Gastrocnemius medialis (tissue), 4 donors: Measurements from ENCODE around the gene TRIM7. TPM values are rescaled to one million over a fixed set of nuclear protein-coding genes. Genes with fewer than 3 reads are reported as not detected.

Experiments used
- ATAC-seq, 2 donors: fragments of 150-250 bp; one replicate each; pipeline ENCODE4 v1.9.1; 2016
- DNase-seq, 2 donors: peaks; one replicate each; pipeline ENCODE4 v3.0.0-alpha.2; 2019
- H3K27ac ChIP-seq, 4 donors: fragments of 200-600 bp; sonication (generic); 1 replicate in 1 of 4; 2 replicates in 3 of 4; pipeline ENCODE4 v1.5.1; 2016 to 2018; ENCODE audit warnings: mild to moderate bottlenecking in 2 of 4, moderate library complexity in 1 of 4
- H3K27me3 ChIP-seq, 3 donors: fragments of 200-600 bp; sonication (generic) in 2 of 3; 1 replicate in 1 of 3; 2 replicates in 2 of 3; pipeline versions ENCODE4 v1.5.1 to v1.6.0; 2016 to 2019; ENCODE audit warnings: mild to moderate bottlenecking in 1 of 3, moderate library complexity in 1 of 3
- H3K36me3 ChIP-seq, 2 donors: fragments of 200-600 bp; sonication (generic) in 1 of 2; one replicate each; pipeline ENCODE4 v1.5.1; 2017 to 2018
- H3K4me1 ChIP-seq, 2 donors: fragments of 200-600 bp; sonication (generic) in 1 of 2; one replicate each; pipeline ENCODE4 v1.5.1; 2016 to 2017; ENCODE audit warnings: mild to moderate bottlenecking in 2 of 2
- H3K4me3 ChIP-seq, 4 donors: fragments of 200-600 bp; sonication (generic) in 3 of 4; 1 replicate in 1 of 4; 2 replicates in 3 of 4; pipeline ENCODE4 v1.5.1; 2016 to 2019; ENCODE audit warnings: mild to moderate bottlenecking in 2 of 4
- H3K9me3 ChIP-seq, 3 donors: fragments of 200-600 bp; sonication (generic) in 2 of 3; 1 replicate in 1 of 3; 2 replicates in 2 of 3; pipeline ENCODE4 v1.5.1; 2016 to 2019
- POLR2A ChIP-seq, 2 donors: fragments of 450-650 bp; IDR thresholded peaks; one replicate each; pipeline ENCODE4 v1.6.1; 2017; ENCODE audit warnings: antibody characterized with exemption in 2 of 2, mild to moderate bottlenecking in 2 of 2, moderate library complexity in 2 of 2
- in situ Hi-C, 4 donors: fragments of 200-750 bp; cut with MboI; loops; one replicate each; pipeline versions ENCODE4 v1.15.0 to v1.8.0; 2017; ENCODE audit warnings: low sequenced_read_pairs in 4 of 4
- intact Hi-C: fragments of 100-400 bp; cut with DNase I; formaldehyde crosslinking; loops from one replicate; pipeline ENCODE4 v1.15.1; 2023; ENCODE audit warnings: low total_unique reads
- total RNA-seq, 4 donors: library from RNA; depleted of rRNA; stranded (reverse); fragments of >200 nt; gene quantifications; one replicate each; pipeline versions ENCODE4 v1.1.0 to v1.2.3, GENCODE V29; 2016
- TF ChIP-seq, protein P1 (sequence below), 5 experiments: fragments of 450-650 bp in 3 of 5; fragments of 200-600 bp in 2 of 5; sonication (generic) in 2 of 5; IDR thresholded peaks in 4 of 5; conservative IDR thresholded peaks in 1 of 5; 1 replicate in 4 of 5; 2 replicates in 1 of 5; pipeline ENCODE4 v1.5.1; 2016 to 2019; ENCODE audit warnings: antibody characterized with exemption in 5 of 5, mild to moderate bottlenecking in 3 of 5, moderate library complexity in 3 of 5

TRIM7 gene
- total RNA-seq, 4 donors from 2014 or later = 27.9 to 58.4 (median 47.1) TPM

DNA sequence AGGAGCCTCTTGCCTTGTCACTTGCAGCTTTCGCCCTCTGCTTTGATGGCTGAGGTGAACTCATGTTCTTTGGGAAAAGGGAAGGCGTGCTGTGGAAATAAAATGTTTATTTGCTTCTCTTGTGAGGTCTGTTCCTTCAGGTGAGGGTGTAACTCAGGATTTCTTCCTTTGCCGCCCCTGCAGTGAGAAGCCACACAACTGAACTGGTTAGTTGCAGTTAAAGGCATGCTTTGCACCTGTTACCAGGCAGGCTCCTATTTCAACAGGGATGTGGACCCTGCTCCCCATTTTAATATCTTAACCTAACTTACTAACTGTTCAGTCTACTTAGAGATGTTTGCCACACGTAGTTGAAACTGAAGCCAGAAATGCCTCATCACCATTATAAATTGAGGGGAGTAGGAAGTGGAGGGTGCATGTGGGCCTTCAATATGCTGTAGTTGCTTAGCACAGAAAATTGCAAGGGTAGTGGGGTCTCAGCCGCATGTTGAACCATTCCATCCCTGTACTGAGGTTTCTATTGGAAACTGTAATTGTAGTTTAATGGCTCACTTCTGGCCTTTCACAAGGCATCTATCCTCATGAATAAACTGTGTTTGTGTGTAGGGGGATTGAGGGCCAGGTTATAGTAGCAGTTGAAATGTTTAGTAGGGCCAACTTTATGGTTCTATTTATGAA lies 30.8 kb upstream of the TRIM7 start:
- Histone ChIP-seq H3K27me3 (no peaks in the 10 kb centered on the region), H3K9me3 (no peaks in the 10 kb centered on the region), H3K4me1 (no peaks in the 10 kb centered on the region), H3K27ac (peak overlapping the region in 1 of 4 donors; percentile 20), H3K4me3 (no peak overlapping the region), H3K36me3 (peaks cover 6 to 89% of the 10 kb centered on the region in 2 donors)
- DNase-seq = no peak
- TF ChIP-seq POLR2A (IDR thresholded peaks at IDR 0.05) = no peak
- TF ChIP-seq, protein P1, sequence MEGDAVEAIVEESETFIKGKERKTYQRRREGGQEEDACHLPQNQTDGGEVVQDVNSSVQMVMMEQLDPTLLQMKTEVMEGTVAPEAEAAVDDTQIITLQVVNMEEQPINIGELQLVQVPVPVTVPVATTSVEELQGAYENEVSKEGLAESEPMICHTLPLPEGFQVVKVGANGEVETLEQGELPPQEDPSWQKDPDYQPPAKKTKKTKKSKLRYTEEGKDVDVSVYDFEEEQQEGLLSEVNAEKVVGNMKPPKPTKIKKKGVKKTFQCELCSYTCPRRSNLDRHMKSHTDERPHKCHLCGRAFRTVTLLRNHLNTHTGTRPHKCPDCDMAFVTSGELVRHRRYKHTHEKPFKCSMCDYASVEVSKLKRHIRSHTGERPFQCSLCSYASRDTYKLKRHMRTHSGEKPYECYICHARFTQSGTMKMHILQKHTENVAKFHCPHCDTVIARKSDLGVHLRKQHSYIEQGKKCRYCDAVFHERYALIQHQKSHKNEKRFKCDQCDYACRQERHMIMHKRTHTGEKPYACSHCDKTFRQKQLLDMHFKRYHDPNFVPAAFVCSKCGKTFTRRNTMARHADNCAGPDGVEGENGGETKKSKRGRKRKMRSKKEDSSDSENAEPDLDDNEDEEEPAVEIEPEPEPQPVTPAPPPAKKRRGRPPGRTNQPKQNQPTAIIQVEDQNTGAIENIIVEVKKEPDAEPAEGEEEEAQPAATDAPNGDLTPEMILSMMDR (IDR thresholded peaks at IDR 0.05 in 4 of 5, conservative IDR thresholded peaks at IDR 0.05 in 1 of 5) = no peak
- intact Hi-C loops = no loop called here
- no peak for ATAC-seq
- in situ Hi-C loops = no loop called here

DNA sequence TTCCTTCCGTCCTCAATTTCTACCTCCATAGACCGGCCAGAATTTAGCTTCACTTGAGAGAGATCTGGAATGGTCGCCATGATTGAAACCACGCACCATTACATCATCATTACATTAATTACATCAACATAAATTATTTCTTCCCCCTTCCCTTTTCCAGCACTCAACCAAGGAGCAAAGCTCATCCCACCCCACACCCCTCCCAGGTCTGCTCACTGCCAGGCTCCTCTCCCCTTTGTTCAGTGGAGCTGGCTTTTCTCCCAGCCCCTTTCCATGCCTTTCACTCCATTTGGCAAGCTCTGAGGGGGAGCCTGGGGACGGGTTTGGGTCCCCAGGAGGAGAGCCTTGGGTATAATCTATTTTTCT lies 30.3 kb upstream of the TRIM7 start:
- in situ Hi-C loops = no loop called here
- Histone ChIP-seq H3K9me3 (no peaks in the 10 kb centered on the region), H3K36me3 (peaks cover 6 to 88% of the 10 kb centered on the region in 2 donors), H3K27me3 (no peaks in the 10 kb centered on the region), H3K4me3 (no peak overlapping the region), H3K27ac (peak overlapping the region in 1 of 4 donors; percentile 20), H3K4me1 (no peaks in the 10 kb centered on the region)
- ATAC-seq (no peak), DNase-seq (no peak)
- TF ChIP-seq, protein P1 (IDR thresholded peaks at IDR 0.05 in 4 of 5, conservative IDR thresholded peaks at IDR 0.05 in 1 of 5) = no peak
- TF ChIP-seq POLR2A (IDR thresholded peaks at IDR 0.05) = no peak
- intact Hi-C loops = no loop called here

DNA sequence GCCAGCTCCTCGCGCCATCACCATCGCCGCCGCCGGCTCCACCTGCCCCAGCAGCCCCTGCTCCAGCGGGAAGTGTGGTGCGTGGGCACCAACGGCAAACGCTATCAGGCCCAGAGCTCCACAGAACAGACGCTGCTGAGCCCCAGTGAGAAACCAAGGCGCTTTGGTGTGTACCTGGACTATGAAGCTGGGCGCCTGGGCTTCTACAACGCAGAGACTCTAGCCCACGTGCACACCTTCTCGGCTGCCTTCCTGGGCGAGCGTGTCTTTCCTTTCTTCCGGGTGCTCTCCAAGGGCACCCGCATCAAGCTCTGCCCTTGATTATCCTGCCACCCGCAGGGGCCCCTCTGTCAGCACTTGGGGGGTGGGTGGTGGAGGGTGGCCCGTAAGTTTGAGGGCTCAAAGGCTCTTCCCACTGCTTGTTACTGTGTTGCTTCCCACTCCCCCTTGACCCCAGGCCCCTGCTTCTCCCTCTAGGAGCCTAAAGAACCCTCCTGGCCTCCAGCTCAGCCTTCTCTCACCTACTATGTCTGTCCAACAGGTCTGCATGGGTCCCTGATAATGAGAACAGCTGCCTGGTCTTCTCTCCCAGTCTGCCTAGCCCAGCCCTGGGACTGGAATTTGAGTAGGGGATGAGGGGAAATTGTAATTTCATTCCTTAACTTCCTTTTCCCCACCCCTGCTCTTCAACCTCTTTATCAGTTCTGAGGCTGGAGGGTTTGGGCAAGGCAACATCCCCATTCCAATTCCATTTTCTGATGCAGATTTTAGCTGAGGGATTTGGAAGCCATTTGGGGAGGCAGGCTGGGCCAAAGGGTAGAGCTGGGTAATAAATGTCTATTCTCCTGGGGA lies 29.7 kb upstream of the TRIM7 start:
- intact Hi-C loops (no loop called here), in situ Hi-C loops (no loop called here)
- H3K27ac ChIP-seq = peak overlapping the region in 1 of 4 donors; percentile 20
- no peak overlapping the region for H3K4me3 ChIP-seq
- peaks cover 6 to 82% of the 10 kb centered on the region in 2 donors for H3K36me3 ChIP-seq
- H3K27me3 ChIP-seq = no peaks in the 10 kb centered on the region
- no peaks in the 10 kb centered on the region for H3K9me3 ChIP-seq
- ATAC-seq (no peak), DNase-seq (no peak)
- H3K4me1 ChIP-seq = no peaks in the 10 kb centered on the region
- TF ChIP-seq POLR2A (IDR thresholded peaks at IDR 0.05) = no peak
- TF ChIP-seq, protein P1 (IDR thresholded peaks at IDR 0.05 in 4 of 5, conservative IDR thresholded peaks at IDR 0.05 in 1 of 5) = no peak

DNA sequence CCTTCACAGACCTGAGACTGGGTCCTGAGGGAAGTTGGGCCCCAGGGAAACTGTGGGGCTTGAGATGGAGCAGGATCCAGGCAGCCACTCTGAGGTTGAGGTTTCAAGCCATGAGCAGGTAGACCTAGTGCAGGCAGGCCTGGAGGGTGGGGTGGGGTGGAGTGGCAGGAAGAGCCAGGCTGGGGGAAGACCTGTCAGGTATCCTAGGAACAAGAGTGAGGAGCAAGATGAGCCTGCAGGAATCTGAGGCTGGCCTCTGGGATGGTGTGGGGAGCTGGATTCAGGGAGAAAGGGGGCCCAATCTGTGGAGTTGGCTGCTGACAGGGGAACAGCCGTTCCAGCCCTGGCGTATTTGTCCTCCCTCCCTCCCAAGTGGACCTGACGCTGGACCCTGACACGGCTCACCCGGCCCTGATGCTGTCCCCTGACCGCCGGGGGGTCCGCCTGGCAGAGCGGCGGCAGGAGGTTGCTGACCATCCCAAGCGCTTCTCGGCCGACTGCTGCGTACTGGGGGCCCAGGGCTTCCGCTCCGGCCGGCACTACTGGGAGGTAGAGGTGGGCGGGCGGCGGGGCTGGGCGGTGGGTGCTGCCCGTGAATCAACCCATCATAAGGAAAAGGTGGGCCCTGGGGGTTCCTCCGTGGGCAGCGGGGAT lies 28.9 kb upstream of the TRIM7 start:
- DNase-seq = no peak
- TF ChIP-seq, protein P1 (IDR thresholded peaks at IDR 0.05 in 4 of 5, conservative IDR thresholded peaks at IDR 0.05 in 1 of 5) = no peak
- no peak for TF ChIP-seq POLR2A (IDR thresholded peaks at IDR 0.05)
- no peak overlapping the region for H3K4me3 ChIP-seq
- H3K27ac ChIP-seq = no peak overlapping the region
- H3K27me3 ChIP-seq = no peaks in the 10 kb centered on the region
- in situ Hi-C loops (no loop called here), intact Hi-C loops (no loop called here)
- no peak for ATAC-seq
- H3K36me3 ChIP-seq = peaks cover 6 to 78% of the 10 kb centered on the region in 2 donors
- H3K9me3 ChIP-seq = no peaks in the 10 kb centered on the region
- H3K4me1 ChIP-seq = no peaks in the 10 kb centered on the region
